ENCODE data around the gene FBXL15.

The FBXL15 gene

DNA sequence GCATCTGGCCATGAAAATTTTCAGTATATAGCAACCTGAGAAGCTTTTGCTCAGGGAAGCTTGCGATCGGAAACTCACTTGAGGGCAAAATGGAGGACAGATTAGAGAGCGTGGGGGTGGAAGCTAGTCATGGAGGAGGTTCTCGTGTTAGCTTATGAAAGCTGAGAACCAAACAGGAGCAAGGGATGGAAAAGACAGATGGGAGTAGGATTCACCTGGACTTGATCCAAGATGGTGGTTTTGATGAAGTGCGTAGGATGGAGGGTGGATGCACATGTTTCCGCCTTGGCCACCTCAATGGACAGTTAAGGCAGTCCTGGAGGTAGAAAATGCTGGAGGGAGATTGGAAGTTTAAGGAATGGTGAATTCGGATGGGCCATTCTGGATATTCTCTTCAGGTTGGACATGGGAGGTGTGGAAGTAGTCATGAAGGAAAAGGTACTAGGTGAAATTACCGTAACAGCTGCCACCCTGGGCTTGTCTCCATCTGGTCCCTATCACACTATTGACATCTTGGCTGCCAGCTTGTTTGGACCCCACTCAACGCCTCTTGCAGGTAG, 37.0 kb downstream of the FBXL15 start:
- no peak for DNase-seq

DNA sequence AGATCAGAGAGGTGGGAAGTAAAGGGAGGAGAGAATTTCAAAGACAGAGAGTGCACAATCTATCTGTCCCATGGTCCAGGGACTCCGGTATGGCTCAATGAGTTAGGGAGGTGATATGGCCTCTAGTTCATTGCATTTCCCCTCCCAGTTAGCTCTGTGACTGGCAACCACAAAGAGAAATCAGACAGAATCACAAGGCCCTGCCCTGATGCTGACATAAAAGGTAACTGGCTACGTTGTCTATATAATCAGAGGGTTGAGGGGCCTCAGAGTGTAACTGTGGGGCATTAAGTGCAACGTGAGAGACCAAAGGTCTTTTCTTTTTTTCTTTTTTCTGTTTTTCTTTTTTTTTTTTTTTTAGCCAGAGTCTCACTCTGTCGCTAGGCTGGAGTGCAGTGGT, 38.0 kb downstream of the FBXL15 start:
- DNase-seq, result no peak

DNA sequence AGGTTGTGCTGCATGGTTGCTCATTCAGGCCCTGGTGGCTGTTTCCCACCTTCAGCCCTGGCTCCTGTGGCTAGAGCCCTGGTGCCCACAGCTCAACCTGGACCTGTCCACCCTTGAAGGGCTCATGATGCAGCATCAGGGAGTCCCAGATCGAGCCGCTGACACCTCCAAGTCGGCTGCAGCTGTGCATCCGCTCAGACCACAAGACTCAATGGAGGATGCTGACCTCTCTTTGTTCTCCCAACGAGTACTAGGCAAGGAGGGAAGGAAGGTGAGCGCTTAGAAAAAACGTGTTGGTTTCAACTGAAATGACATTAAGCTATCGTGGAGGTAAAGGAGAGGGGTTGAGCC, 40.2 kb downstream of the FBXL15 start:
- DNase-seq, result no peak

DNA sequence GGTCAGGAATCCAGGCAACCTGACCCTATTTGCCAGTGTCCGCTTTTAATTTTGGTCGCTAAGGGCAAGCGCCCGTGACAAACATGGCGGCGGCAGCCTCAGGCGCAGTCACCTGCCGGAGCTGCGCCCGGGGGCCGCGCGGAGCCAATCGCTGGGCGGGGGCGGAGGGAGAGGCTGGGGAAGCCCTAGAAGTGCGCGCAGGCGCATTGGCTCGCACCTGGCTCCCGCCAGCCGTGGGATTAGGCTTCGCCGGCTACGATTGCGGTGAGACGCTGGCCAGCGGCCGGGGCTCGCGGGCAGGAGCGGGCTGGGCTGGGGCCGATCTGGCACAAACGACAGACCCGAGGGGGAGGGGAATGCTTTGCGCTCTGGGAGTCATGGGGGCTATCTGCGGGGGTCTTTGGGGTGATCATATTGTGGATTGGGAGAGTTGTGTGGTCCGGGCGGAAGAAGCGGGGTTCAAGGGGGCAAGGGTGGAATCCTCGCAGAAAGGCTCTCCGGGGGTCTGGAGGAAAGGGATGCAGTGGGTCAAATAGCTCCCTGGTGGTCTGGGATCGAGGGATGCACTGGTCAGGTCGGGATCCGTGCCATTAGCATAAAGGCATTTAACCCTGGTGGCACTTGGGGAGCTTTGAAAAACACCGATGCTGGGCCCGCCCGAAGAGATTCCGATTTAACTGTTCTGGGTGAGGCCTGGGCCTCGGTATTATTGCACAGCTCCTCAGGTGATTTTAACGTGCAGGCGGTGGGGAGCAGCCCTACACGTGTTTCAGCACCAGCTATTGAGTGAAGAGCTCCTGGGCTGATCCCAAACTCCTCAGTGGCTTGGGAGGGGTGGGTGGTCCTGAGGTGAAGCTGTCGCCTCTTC, 40.8 kb downstream of the FBXL15 start:
- peak; percentile 77 to 88 for DNase-seq

DNA sequence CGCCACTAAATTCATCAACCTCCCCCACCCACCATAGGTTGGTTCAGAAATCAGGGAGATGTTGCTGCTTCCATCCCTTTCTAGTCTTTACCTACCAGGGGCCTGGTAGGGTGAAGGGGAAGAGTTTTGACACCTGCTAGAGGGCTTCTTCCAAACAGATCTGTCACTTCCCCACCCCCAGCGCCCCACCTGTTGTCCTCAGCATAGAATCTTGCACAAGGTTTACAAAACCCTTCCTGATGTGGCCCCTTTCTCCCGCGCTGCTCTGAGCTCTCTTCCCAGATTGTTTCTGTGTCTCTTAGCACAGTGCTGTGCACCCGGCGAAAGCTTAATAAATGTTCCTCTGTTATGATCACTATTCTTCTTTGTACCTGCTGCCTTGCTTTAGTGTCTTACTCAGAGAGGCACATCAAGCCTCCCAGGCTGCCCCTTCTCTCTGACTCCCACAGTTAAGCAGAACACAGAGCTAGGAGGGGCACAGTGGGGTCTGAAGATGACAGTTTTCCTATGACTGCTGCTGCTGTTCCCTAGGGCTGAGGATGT, 41.9 kb downstream of the FBXL15 start:
- DNase-seq, result no peak

DNA sequence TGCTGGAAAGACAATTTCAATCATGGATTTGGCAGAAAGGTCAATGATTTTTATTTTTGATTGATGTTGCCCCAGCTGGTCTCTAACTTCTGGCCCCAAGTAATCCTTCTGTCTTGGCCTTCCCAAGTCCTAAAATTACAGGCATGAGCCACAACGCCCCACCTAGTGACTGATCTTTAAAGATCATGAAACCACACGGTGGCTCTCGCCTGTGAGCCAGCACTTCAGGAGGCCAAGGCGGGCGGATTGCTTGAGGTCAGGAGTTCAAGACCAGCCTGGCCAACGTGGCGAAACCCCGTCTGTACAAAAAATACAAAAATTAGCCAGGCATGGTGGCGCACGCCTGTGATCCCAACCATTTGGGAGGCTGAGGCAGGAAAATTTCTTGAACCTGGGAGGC, 43.3 kb downstream of the FBXL15 start:
- no peak for DNase-seq

DNA sequence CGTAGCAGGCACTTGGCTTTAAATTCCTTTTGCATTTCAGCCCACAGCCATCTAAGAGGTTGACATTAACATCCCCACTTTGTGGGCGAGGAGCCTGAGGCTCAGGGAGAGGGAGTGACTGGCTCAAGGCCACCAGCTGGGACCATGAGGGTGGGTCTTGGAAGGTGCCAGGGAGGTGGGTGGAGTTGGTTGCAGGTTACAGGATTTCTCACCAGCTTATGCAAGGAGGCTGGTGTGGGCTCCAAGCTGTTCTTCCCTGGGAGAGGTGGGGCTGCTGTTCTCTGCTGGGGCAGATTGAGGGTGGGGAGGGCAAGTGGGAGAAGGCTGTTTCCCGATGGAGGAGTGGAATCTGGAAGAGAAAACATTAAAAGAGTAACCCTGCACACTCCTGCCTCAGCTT, 44.8 kb downstream of the FBXL15 start:
- no peak for DNase-seq

DNA sequence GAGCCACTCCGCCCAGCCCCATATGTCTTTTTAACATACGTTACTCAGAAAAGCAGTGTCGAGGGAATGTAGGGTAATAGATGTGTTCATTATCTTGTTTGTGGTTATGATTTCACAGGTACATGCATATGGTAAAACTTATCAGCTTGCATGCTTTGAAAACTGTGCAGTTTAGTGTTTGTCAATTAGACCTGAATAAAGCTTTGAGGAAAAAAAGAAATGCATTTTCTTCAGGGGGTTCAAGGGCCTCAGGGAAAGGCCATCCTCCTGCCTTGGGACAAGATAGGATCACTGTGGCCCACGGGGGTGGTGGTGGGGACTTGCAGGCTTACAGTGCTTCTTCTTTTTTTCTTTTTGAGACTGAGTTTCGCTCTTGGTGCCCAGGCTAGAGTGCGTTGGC, 46.7 kb downstream of the FBXL15 start:
- DNase-seq, result no peak

DNA sequence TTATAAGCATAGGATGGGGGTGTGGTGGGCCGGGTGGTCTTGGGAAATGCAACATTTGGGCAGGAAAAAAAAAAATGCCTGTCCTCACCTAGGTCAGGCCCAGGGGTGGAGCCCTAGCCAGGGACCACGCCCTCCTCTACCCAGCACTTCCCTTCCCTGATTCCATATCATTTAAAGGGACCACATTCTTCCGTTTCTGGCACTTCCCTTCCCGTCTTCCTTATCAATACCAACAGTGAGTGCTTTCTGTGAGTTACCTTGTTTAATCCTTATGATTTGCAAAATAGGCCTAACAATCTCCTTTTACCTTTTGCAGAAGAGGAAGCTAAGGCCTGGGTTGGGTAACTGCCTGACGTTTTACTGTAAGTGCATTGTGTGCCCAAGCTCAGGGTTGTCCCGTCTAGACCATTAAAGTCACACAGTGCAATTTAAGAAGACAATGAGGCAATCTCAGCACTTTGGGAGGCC, 47.4 kb downstream of the FBXL15 start:
- no peak for DNase-seq

DNA sequence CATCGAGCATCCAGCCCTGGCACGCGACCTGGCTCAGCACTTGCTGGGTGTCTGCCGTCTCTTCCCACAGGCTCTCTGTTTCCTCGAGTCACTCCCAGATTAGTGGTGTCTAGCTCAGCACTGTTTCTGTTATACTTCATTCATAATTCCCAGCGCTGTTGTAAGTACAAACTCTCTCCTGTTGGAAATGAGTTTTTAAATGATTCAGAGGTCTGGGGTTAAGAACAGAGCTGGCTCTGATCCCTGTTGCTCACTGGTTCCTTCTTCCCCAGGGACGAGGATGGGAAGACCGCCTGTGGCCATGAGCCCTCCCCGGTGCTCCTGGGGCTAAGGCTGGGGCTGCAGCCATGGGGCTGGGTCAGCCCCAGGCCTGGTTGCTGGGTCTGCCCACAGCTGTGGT, 48.0 kb downstream of the FBXL15 start:
- DNase-seq, result no peak

DNA sequence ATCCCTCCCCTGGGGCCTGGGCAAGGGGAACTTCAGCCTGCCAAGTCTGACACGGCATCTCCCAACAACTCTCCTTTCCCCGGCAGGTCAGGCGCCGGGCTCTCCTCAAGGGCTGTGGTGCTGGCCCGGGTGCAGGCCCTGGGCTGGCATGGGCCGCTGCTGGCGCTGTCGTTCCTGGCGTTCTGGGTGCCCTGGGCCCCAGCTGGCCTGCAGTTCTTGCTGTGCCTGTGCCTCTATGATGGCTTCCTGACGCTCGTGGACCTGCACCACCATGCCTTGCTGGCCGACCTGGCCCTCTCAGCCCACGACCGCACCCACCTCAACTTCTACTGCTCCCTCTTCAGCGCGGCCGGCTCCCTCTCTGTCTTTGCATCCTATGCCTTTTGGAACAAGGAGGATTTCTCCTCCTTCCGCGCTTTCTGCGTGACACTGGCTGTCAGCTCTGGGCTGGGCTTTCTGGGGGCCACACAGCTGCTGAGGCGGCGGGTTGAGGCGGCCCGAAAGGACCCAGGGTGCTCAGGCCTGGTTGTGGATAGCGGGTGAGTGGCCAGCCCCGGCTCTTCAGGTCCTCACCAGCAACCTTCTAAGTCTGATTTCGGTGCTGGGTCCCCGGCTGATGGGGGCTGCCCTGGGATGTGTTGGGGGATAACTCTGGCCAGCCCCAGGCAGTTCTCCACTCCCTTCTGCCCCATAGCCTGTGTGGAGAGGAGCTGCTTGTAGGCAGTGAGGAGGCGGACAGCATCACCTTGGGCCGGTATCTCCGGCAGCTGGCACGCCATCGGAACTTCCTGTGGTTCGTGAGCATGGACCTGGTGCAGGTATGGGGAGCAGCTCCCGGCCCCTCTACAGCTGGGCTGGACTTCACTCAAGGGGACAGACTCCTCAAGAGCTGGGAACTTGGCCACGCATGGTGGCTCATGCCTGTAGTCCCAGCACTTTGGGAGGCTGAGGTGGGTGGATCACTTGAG, 50.2 kb downstream of the FBXL15 start:
- no peak for DNase-seq

Measured in NCI-H1930 (cell line).